Endothelial cell of umbilical vein (primary cell): Measurements from ENCODE around the gene TTLL11. TPM values are rescaled to one million over a fixed set of nuclear protein-coding genes. Genes with fewer than 3 reads are reported as not detected.

Experiments used
- BruUV-seq: library from RNA; stranded (reverse); fragments of 400-500 nt; replicated peaks from 2 replicates; lab custom pipeline; 2021; lab: Mats Ljungman, UMichigan
- CTCF ChIA-PET: fragments of 300-600, 350-600 bp; sonication (Branson Sonifier 250); formaldehyde crosslinking; loops from one replicate; lab custom pipeline; 2021; ENCODE audit warnings: antibody characterized with exemption, inconsistent platforms; lab: Charles Lee
- POLR2A ChIA-PET: fragments of 300-600, 350-600 bp; sonication (Branson Sonifier 250); formaldehyde crosslinking; loops from one replicate; lab custom pipeline; 2021; ENCODE audit warnings: antibody characterized with exemption, inconsistent platforms; lab: Charles Lee
- DNase-seq: peaks from one replicate; pipeline ENCODE4 v3.0.0-alpha.2; 2011; ENCODE audit warnings: low read depth, low spot score
- FAIRE-seq: peaks from 2 replicates; lab custom pipeline; 2011; peaks lifted over from hg19 to GRCh38; lab: Jason Lieb, UNC
- H2AFZ ChIP-seq: 2 replicates; pipeline ENCODE4 v1.6.0; 2012; ENCODE audit warnings: low read depth, low read length, control low read depth, inconsistent platforms
- H3K27ac ChIP-seq: 2 replicates; pipeline ENCODE4 v1.5.1; 2011; ENCODE audit warnings: low read depth, mild to moderate bottlenecking, control low read depth, low read length, moderate library complexity; ENCODE audit not compliant: insufficient read depth
- H3K27me3 ChIP-seq, 2 experiments: 2 replicates each; pipeline versions ENCODE4 v1.6.0 to v1.6.1; 2011; ENCODE audit warnings: low read length in 2 of 2, mixed read lengths in 1 of 2; ENCODE audit not compliant: control insufficient read depth in 2 of 2, insufficient read depth in 2 of 2
- H3K36me3 ChIP-seq, 2 experiments: 2 replicates in 1 of 2; 3 replicates in 1 of 2; pipeline ENCODE4 v1.5.1; 2011; ENCODE audit warnings: low read length in 2 of 2, mild to moderate bottlenecking in 1 of 2, moderate library complexity in 1 of 2; ENCODE audit not compliant: control insufficient read depth in 2 of 2, insufficient read depth in 2 of 2; ENCODE audit errors: extremely low read depth in 1 of 2
- H3K4me1 ChIP-seq: 3 replicates; pipeline ENCODE4 v1.5.1; 2011; ENCODE audit warnings: mild to moderate bottlenecking, low read length; ENCODE audit not compliant: control insufficient read depth, insufficient read depth; ENCODE audit errors: extremely low read depth
- H3K4me2 ChIP-seq: 2 replicates; pipeline ENCODE4 v1.6.1; 2011; ENCODE audit warnings: low read length, control low read depth, mixed read lengths; ENCODE audit not compliant: insufficient read depth
- H3K4me3 ChIP-seq, 3 experiments: fragments of 200-600 bp in 1 of 3; sonication (generic), shearing (Covaris generic) in 1 of 3; replicated peaks in 1 of 3; 2 replicates each; pipeline ENCODE4 v1.5.1; 2011 to 2016; ENCODE audit warnings: control low read depth in 3 of 3, low read length in 3 of 3, mild to moderate bottlenecking in 2 of 3, inconsistent platforms in 1 of 3, low read depth in 1 of 3, moderate library complexity in 1 of 3; ENCODE audit not compliant: insufficient read depth in 1 of 3
- H3K79me2 ChIP-seq: 2 replicates; pipeline ENCODE4 v1.6.0; 2012; ENCODE audit warnings: low read length, inconsistent platforms; ENCODE audit not compliant: control insufficient read depth, insufficient read depth
- H3K9ac ChIP-seq: replicated peaks from 2 replicates; pipeline ENCODE3; 2011; ENCODE audit warnings: low read length, control low read depth; ENCODE audit not compliant: insufficient read depth; ENCODE audit errors: extremely low read depth
- H3K9me1 ChIP-seq: replicated peaks from 3 replicates; pipeline ENCODE4 v1.6.0; 2011; ENCODE audit warnings: mild to moderate bottlenecking, low read length; ENCODE audit not compliant: control insufficient read depth, insufficient read depth; ENCODE audit errors: extremely low read depth
- H3K9me3 ChIP-seq: replicated peaks from 2 replicates; pipeline ENCODE4 v1.5.1; 2012; ENCODE audit warnings: low read length, inconsistent platforms; ENCODE audit not compliant: control insufficient read depth, insufficient read depth
- H4K20me1 ChIP-seq: replicated peaks from 2 replicates; pipeline ENCODE3; 2011; ENCODE audit warnings: mild to moderate bottlenecking, low read length; ENCODE audit not compliant: control insufficient read depth, insufficient read depth; ENCODE audit errors: extremely low read depth
- EZH2 ChIP-seq: IDR thresholded peaks from 2 replicates; pipeline ENCODE4 v1.6.1; 2012; ENCODE audit warnings: borderline replicate concordance, low read depth, mild to moderate bottlenecking, moderate library complexity, low read length, inconsistent platforms; ENCODE audit not compliant: severe bottlenecking
- GATA2 ChIP-seq: IDR thresholded peaks from 2 replicates; pipeline ENCODE4 v1.7.0; 2011; ENCODE audit warnings: low read depth, mild to moderate bottlenecking, moderate library complexity, mixed read lengths, low read length; ENCODE audit not compliant: insufficient read length, insufficient read depth
- MYC ChIP-seq: IDR thresholded peaks from one replicate; pipeline ENCODE4 v1.6.1; 2011; ENCODE audit warnings: mild to moderate bottlenecking, low read depth, low read length
- POLR2AphosphoS5 ChIP-seq: IDR thresholded peaks from 2 replicates; pipeline ENCODE4 v1.6.1; 2012; ENCODE audit warnings: low read depth, mild to moderate bottlenecking, control low read depth, low read length, moderate library complexity; ENCODE audit not compliant: insufficient read depth
- dilution Hi-C: fragments of 300-500 bp; cut with MboI; formaldehyde crosslinking; loops from one replicate; pipeline ENCODE4 v1.15.0; 2019; ENCODE audit warnings: low sequenced_read_pairs; ENCODE audit not compliant: extremely low pct_ligation_motif_present
- intact Hi-C: fragments of 100-400 bp; cut with micrococcal nuclease; formaldehyde crosslinking; loops from one replicate; pipeline ENCODE4 v1.10.0; 2022
- polyA plus RNA-seq, 4 experiments: library from polyadenylated mRNA; depleted of rRNA in 3 of 4; stranded (reverse) in 3 of 4; unstranded in 1 of 4; fragments of >200 nt; gene quantifications; 2 replicates each; pipeline versions ENCODE4 v1.2.1 to v1.2.3, GENCODE V29; 2011 to 2012; ENCODE audit warnings: missing spikeins in 1 of 4
- total RNA-seq: library from RNA; stranded (reverse); gene quantifications from 2 replicates; pipeline ENCODE4 v1.2.3, GENCODE V29; 2021
- TF ChIP-seq, protein P1 (sequence below): IDR thresholded peaks from 2 replicates; pipeline ENCODE4 v1.6.1; 2011; ENCODE audit not compliant: insufficient read depth, insufficient read length

TTLL11 gene
- total and polyA plus RNA-seq, 2 donors (not counting 3 experiments of a cell fraction or from before 2014, with no cell fraction given): 4.9 to 5.1 TPM

DNA sequence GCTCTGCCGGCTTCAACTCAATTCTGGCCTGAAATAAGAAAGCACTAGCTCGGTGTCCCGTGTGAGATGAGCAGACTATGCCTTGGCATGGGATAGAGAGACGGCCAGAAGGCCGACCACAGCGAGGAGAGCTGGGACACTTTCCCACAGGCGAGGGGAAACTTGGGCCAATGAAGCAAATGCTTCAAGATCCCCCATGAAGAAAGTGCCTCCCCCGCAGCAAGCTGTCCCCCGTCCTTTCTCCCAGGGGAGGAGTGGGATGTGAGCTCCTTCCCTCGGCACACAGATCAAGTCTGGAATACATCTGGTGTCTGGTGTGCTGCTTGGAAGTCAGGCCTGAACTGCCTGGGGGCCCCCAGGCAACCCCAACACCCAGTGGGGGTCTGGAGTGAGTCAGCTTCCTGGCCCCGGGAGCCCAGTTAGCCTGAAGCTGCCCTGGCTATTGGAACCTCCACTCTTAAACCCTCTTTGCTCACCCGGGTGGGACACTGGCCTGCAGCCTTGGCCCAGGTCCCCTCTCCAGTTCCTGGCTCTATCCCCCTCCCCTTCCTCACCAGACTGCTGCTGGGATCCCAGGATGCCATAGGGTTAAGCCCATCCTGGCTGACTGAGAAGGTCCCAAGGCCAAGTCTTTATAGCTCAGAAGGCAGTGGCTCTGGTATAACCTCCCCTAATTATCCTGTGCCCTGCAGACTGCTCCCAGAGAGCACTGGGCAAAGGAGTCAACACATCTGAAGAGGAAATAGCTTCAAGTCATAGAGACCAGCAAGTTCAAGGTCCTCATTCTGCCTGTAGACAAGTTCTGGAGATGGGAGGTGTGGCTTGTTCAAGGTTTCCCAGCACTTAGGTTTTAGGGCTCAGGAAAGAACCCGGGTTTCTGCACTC, 205.3 kb downstream of the TTLL11 start:
- no peaks in the 10 kb centered on the region for H3K27me3 ChIP-seq
- no peaks in the 10 kb centered on the region for H4K20me1 ChIP-seq
- H3K9me1 ChIP-seq: no peaks in the 10 kb centered on the region
- DNase-seq (no peak), FAIRE-seq (no peak)
- no peak overlapping the region for H3K27ac ChIP-seq
- no TSS peak for BruUV-seq
- POLR2A ChIA-PET: no interaction called here
- no peak overlapping the region for H3K9ac ChIP-seq
- no peak overlapping the region for H3K4me3 ChIP-seq
- H3K4me1 ChIP-seq: peaks cover 14% of the 10 kb centered on the region
- TF ChIP-seq GATA2 (no peak), POLR2AphosphoS5 (no peak), EZH2 (no peak), MYC (no peak)
- TF ChIP-seq, protein P1, sequence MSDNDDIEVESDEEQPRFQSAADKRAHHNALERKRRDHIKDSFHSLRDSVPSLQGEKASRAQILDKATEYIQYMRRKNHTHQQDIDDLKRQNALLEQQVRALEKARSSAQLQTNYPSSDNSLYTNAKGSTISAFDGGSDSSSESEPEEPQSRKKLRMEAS: no peak
- CTCF ChIA-PET: interaction anchor here (0.9 to 1.3 kb wide), 4 partner anchors 9 to 200 kb away, joined by 3 to 4 read pairs (median 3); no protein-coding TSS in a partner anchor
- no peak overlapping the region for H3K4me2 ChIP-seq
- no peaks in the 10 kb centered on the region for H3K9me3 ChIP-seq
- no peaks in the 10 kb centered on the region for H3K36me3 ChIP-seq
- dilution Hi-C loops (no loop called here), intact Hi-C loops (no loop called here)
- H2AFZ ChIP-seq: no peak overlapping the region
- no peaks in the 10 kb centered on the region for H3K79me2 ChIP-seq
